A549 (cell line): Measurements from ENCODE around the gene C1orf21.

Source experiments
- BHLHE40 ChIP-seq: IDR thresholded peaks from 2 replicates; pipeline ENCODE4 v1.6.1; 2012; ENCODE audit warnings: low read depth, low read length, inconsistent platforms
- CHD4 ChIP-seq: fragments of 200-600 bp; sonication (generic); IDR thresholded peaks from 2 replicates; pipeline ENCODE4 v1.6.1; 2016; ENCODE audit warnings: antibody characterized with exemption, mild to moderate bottlenecking, borderline replicate concordance
- CTCF ChIP-seq: fragments of >200 bp; sonication (Bioruptor Twin); formaldehyde crosslinking; IDR thresholded peaks from 3 replicates; pipeline ENCODE4 v1.5.1; 2016
- E2F6 ChIP-seq: IDR thresholded peaks from 2 replicates; pipeline ENCODE4 v1.6.1; 2012; ENCODE audit warnings: low read depth, borderline replicate concordance
- EP300 ChIP-seq, 2 experiments: fragments of >200 bp; sonication (Bioruptor Twin); formaldehyde crosslinking; IDR thresholded peaks; 2 replicates in 1 of 2; 3 replicates in 1 of 2; pipeline ENCODE4 v1.6.1; 2016 to 2017
- GATA3 ChIP-seq: IDR thresholded peaks from 2 replicates; pipeline ENCODE4 v1.6.1; 2012; ENCODE audit warnings: borderline replicate concordance
- KDM5A ChIP-seq: fragments of 200-600 bp; sonication (generic); IDR thresholded peaks from 2 replicates; pipeline ENCODE4 v1.6.1; 2016; ENCODE audit warnings: antibody characterized with exemption, mild to moderate bottlenecking
- MAX ChIP-seq: IDR thresholded peaks from 2 replicates; pipeline ENCODE4 v1.6.1; 2012
- POLR2AphosphoS2 ChIP-seq: conservative IDR thresholded peaks from 2 replicates; pipeline ENCODE4 v1.6.1; 2012; ENCODE audit warnings: low read length, improper control_type of control experiment, inconsistent platforms
- RAD21 ChIP-seq, 2 experiments: fragments of >200 bp in 1 of 2; sonication (Bioruptor Twin) in 1 of 2; formaldehyde crosslinking in 1 of 2; IDR thresholded peaks in 1 of 2; conservative IDR thresholded peaks in 1 of 2; 2 replicates in 1 of 2; 3 replicates in 1 of 2; pipeline ENCODE4 v1.6.1; 2012 to 2018; ENCODE audit warnings: inconsistent platforms in 1 of 2
- REST ChIP-seq: fragments of 200-600 bp; sonication (generic); IDR thresholded peaks from 2 replicates; pipeline ENCODE4 v1.6.1; 2016; ENCODE audit warnings: antibody characterized with exemption, mild to moderate bottlenecking, moderate library complexity
- SMC3 ChIP-seq: fragments of >200 bp; sonication (Bioruptor Twin); formaldehyde crosslinking; IDR thresholded peaks from 3 replicates; pipeline ENCODE4 v1.6.1; 2018; ENCODE audit warnings: inconsistent platforms
- SREBF2 ChIP-seq: fragments of 450-650 bp; IDR thresholded peaks from 2 replicates; pipeline ENCODE4 v1.6.1; 2014; ENCODE audit warnings: mild to moderate bottlenecking, moderate library complexity
- ZFP36 ChIP-seq: fragments of 450-650 bp; IDR thresholded peaks from 2 replicates; pipeline ENCODE4 v1.6.1; 2014; ENCODE audit warnings: borderline replicate concordance; ENCODE audit not compliant: partially characterized antibody

GRCh38 chr1:184509105-184509504 is 122.3 kb downstream of the C1orf21 start:
- TF ChIP-seq SMC3 (no peak), EP300 (IDR thresholded peaks at IDR 0.05) (no peak), ZFP36 (no peak), CTCF (no peak), CHD4 (no peak), REST (no peak), E2F6 (no peak), SREBF2 (no peak), BHLHE40 (no peak), POLR2AphosphoS2 (no peak), GATA3 (no peak), RAD21 (conservative IDR thresholded peaks at IDR 0.05 in 1 of 2, IDR thresholded peaks at IDR 0.05 in 1 of 2) (no peak), MAX (no peak), KDM5A (no peak)
